ENCODE results near the gene ZNF407.

DNA sequence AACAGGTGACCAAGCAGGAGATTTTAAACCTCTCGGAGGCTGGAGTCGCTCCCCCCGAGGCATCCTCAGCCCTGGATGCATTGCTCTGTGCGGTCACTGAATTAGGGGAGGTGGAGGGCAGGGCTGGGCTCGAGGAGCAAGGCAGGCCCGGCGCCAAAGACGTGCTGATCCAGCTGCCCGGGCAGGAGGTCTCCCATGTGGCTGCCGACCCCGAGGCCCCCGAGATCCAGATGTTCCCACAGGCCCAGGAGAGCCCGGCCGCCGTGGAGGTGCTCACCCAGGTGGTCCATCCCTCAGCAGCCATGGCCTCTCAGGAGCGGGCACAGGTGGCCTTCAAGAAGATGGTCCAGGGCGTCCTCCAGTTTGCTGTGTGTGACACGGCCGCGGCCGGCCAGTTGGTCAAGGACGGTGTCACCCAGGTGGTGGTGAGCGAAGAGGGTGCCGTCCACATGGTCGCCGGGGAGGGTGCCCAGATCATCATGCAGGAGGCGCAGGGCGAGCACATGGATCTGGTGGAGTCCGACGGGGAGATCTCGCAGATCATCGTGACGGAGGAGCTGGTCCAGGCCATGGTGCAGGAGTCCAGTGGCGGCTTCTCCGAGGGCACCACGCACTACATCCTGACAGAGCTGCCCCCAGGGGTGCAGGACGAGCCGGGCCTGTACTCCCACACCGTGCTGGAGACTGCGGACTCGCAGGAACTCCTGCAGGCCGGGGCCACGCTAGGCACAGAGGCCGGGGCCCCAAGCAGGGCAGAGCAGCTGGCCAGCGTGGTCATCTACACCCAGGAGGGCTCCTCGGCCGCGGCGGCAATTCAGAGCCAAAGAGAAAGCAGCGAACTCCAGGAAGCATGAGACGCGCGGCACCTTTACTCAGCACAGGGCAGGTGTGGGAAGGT, 466.2 kb downstream of the ZNF407 start:
- TF ChIP-seq, protein P1, sequence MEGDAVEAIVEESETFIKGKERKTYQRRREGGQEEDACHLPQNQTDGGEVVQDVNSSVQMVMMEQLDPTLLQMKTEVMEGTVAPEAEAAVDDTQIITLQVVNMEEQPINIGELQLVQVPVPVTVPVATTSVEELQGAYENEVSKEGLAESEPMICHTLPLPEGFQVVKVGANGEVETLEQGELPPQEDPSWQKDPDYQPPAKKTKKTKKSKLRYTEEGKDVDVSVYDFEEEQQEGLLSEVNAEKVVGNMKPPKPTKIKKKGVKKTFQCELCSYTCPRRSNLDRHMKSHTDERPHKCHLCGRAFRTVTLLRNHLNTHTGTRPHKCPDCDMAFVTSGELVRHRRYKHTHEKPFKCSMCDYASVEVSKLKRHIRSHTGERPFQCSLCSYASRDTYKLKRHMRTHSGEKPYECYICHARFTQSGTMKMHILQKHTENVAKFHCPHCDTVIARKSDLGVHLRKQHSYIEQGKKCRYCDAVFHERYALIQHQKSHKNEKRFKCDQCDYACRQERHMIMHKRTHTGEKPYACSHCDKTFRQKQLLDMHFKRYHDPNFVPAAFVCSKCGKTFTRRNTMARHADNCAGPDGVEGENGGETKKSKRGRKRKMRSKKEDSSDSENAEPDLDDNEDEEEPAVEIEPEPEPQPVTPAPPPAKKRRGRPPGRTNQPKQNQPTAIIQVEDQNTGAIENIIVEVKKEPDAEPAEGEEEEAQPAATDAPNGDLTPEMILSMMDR (IDR thresholded peaks at IDR 0.05 in 2 of 3, conservative IDR thresholded peaks at IDR 0.05 in 1 of 3; ENCODE audit: borderline replicate concordance in 1 of 3, insufficient read depth in 1 of 3, low read depth in 2 of 3, low read length in 2 of 3): no peak
- TF ChIP-seq YY1 (IDR thresholded peaks at IDR 0.05; ENCODE audit: extremely low read depth, insufficient replicate concordance, low read depth, low read length): no peak
